Suprapubic skin (tissue), 4 donors: ENCODE measurements around the gene PTK6.

ENCODE experiments used
- EP300 ChIP-seq: sonication (generic); formaldehyde crosslinking; IDR thresholded peaks from one replicate; pipeline ENCODE4 v1.6.1; 2017; ENCODE audit warnings: antibody characterized with exemption
- POLR2A ChIP-seq, 2 donors: fragments of 450-650 bp; IDR thresholded peaks; one replicate each; pipeline ENCODE4 v1.6.1; 2017; ENCODE audit warnings: antibody characterized with exemption in 2 of 2, mild to moderate bottlenecking in 2 of 2, moderate library complexity in 2 of 2
- POLR2AphosphoS5 ChIP-seq, 3 donors: sonication (generic); formaldehyde crosslinking; IDR thresholded peaks; one replicate each; pipeline ENCODE4 v1.6.1; 2017; ENCODE audit warnings: antibody characterized with exemption in 3 of 3
- TF ChIP-seq, protein P1 (sequence below), 2 donors: fragments of 200-600 bp in 1 of 2; fragments of 450-650 bp in 1 of 2; sonication (generic) in 1 of 2; IDR thresholded peaks; one replicate each; pipeline ENCODE4 v1.5.1; 2016 to 2019; ENCODE audit warnings: antibody characterized with exemption in 2 of 2, mild to moderate bottlenecking in 1 of 2, moderate library complexity in 1 of 2

DNA sequence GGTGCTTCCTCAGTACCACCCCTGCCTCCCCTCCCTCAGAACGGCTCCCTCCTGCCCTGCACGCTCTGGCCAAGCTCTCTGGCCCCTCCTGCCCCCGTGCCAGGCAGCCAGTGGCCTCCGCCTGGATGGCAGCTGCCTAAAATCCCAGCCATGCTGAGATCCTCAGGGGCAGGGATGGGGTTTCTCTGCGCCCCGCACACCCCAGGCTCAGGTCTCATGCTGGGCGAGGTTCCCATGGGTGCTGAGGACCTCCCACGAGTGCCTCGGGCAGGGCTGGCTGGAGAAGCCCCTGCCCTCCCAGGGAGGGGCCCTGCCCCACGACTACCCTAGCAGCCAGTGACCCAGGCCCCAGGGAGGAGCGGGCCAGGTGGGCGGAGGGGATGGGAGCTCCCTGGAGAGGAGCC, 2.7 kb downstream of the PTK6 start:
- TF ChIP-seq EP300 (no peak), POLR2A (IDR thresholded peaks at IDR 0.05) (no peak), POLR2AphosphoS5 (IDR thresholded peaks at IDR 0.05) (no peak)
- TF ChIP-seq, protein P1, sequence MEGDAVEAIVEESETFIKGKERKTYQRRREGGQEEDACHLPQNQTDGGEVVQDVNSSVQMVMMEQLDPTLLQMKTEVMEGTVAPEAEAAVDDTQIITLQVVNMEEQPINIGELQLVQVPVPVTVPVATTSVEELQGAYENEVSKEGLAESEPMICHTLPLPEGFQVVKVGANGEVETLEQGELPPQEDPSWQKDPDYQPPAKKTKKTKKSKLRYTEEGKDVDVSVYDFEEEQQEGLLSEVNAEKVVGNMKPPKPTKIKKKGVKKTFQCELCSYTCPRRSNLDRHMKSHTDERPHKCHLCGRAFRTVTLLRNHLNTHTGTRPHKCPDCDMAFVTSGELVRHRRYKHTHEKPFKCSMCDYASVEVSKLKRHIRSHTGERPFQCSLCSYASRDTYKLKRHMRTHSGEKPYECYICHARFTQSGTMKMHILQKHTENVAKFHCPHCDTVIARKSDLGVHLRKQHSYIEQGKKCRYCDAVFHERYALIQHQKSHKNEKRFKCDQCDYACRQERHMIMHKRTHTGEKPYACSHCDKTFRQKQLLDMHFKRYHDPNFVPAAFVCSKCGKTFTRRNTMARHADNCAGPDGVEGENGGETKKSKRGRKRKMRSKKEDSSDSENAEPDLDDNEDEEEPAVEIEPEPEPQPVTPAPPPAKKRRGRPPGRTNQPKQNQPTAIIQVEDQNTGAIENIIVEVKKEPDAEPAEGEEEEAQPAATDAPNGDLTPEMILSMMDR (IDR thresholded peaks at IDR 0.05), result no peak
